HG03196 (cell line): ENCODE measurements around the gene PLAAT3.
"Not testable (repeated sequence)": the region's sequence is repeated elsewhere in the genome, so short reads cannot be mapped to it uniquely, and the experiment has no call there.

ENCODE experiments used
- ATAC-seq: cut with Tn5 transposase; IDR thresholded peaks from one replicate; pipeline ENCODE4 v1.9.1; 2021; ENCODE audit not compliant: unreplicated experiment

The PLAAT3 gene

GRCh38 chr11:63609971-63610580 is 4.2 kb downstream of the PLAAT3 start:
- no peak for ATAC-seq

GRCh38 chr11:63609536-63609935 is 4.7 kb downstream of the PLAAT3 start:
- no peak for ATAC-seq

- no peak for ATAC-seq
These were observed 5.6 kb downstream of the PLAAT3 start for GRCh38 chr11:63608353-63609345.

- no peak for ATAC-seq
These were observed 11.1 kb downstream of the PLAAT3 start for GRCh38 chr11:63603180-63603518.

GRCh38 chr11:63602290-63603179 is 11.7 kb downstream of the PLAAT3 start:
- not testable (repeated sequence) for ATAC-seq

GRCh38 chr11:63599211-63600122 is 14.8 kb downstream of the PLAAT3 start:
- ATAC-seq, result no peak

GRCh38 chr11:63598556-63598955 is 15.7 kb downstream of the PLAAT3 start:
- no peak for ATAC-seq

GRCh38 chr11:63595296-63595695 is 18.9 kb downstream of the PLAAT3 start:
- ATAC-seq, result no peak

GRCh38 chr11:63592975-63593395 is 21.2 kb downstream of the PLAAT3 start:
- ATAC-seq, result no peak

GRCh38 chr11:63590024-63590788 is 24.0 kb downstream of the PLAAT3 start:
- no peak for ATAC-seq

GRCh38 chr11:63589000-63589399 is 25.2 kb downstream of the PLAAT3 start:
- ATAC-seq, result no peak

GRCh38 chr11:63586451-63587166 is 27.6 kb downstream of the PLAAT3 start:
- ATAC-seq, result no peak

GRCh38 chr11:63583357-63583677 is 30.9 kb downstream of the PLAAT3 start:
- ATAC-seq, result no peak

GRCh38 chr11:63581224-63581623 is 33.0 kb downstream of the PLAAT3 start:
- not testable (repeated sequence) for ATAC-seq

- ATAC-seq, result not testable (repeated sequence)
These were observed 35.4 kb downstream of the PLAAT3 start for GRCh38 chr11:63578882-63579281.

GRCh38 chr11:63574856-63575602 is 39.2 kb downstream of the PLAAT3 start:
- no peak for ATAC-seq

- ATAC-seq, result no peak
These were observed 40.1 kb downstream of the PLAAT3 start for GRCh38 chr11:63573881-63574855.
